ELF-1 (cell line): ENCODE results near the gene PKD1.

Experiments
- DNase-seq: peaks from one replicate; pipeline ENCODE4 v3.0.0-alpha.2; 2016; ENCODE audit warnings: low read depth, low spot score

PKD1 gene

DNA sequence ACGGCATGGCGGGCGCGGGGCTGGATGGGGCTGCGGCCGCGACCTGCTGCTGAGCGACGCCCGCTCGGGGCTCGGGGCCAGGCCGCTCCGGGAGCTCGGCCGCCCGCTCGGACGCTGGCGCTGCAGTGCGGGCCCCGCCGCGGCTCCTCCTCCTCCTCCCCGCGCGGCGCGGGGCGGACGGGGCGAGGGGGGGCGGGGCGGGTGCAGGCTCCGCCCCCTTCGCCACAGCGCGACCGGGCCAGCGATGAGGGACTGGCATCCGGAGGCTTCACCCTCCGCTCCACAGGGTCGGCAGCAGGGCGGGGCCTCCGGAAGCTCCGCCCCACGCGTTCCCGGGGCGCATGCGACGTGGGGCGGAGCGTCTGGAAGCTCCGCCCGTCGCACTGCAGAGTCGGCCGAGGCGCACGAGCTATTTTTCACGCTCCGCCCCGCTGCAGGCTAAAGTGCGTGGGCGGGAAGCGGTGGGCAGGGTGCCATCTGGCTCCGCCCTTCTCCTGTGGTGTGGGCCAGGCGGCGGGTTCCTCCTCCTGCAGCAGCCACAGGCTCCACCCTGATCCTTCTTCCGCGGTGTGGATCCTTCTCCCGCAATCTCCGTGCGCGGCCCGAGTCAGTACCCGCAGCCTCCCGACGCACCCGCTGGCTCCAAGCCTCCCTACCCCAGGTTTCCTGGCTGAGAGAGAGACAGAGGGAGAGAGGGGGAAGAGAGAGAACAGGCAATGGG, at the start of gene PKD1:
Gene PKD1 (minus strand): TSS at position 129 of the 721 bp plus-strand sequence. CDS start 209 bp downstream, outside the sequence.
- DNase-seq: peak; percentile 92

DNA sequence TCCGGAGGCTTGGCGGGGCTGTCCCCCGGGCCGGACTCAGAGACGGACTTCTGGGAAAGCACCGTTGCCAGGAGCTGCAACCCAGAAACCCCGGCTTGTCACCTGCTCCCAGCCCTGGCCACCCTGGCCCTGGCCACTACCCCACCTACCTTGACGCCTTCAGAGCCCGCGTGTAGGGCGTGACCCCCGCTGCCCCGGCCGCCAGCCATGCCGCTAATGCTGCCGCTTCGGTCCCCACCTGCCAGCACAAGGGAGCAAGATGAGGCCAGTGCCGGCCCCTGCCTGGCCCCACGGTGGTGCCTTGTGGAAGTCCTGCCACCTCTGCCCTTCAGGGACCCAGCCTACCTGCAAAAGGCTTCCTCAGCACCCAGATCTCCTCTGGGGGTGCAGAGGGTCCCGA, 49.3 kb upstream of the PKD1 start:
- no peak for DNase-seq

DNA sequence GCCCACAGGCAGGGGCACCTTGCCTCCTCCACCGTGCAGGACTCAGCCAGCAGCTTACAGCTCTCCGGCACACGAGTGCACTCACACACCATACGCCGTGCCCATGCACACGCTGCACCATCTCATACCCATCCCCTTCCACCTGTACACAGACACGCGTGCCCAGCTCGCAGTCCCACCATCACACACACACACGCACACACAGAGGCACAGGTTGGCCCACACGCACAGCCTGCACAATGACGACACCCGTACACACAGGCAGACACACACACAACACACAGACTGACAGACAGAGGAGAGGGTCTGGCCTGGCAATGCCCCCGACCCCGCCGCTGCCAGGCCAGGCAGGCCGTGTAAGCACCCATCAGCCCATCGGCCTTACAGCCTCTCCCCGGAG, 48.6 kb upstream of the PKD1 start:
- no peak for DNase-seq

DNA sequence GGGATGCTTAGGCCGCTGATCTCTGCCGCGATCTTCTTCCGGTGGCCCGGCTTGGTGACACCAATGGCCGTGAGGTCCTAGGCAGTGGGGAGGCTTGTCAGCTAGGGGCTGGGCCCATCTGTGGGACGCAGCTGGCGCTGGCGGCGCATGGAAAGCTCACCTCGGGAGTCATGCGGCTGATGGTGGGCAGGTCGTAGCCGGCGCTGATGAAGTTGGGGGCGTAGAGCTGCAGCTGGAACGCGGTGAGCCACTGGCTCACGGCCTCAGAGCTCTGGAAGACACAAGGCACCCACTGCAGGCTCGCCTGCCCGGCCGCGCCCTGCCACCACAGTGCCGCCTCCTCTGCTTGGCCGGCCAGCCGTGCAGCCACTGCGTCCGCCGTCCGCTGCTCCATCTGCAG, 48.0 kb upstream of the PKD1 start:
- no peak for DNase-seq

DNA sequence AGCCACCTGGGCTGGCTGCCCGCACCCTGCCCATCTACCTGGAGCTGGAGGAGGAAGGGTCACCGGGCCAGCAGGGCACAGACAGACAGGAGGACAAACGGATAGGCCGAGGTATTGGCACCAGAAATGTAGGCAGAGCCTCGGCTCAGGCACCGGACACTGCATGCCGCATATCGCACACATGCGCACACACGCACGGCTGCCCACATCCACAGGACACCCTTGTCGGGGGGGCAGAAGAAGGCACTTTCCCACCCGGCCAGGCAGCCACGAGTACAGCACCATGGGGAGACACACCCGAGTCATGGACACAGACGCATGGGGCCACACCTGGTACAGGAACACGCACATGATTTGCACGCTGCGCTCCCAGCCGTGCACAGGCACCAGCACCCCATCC, 46.3 kb upstream of the PKD1 start:
- DNase-seq: no peak

DNA sequence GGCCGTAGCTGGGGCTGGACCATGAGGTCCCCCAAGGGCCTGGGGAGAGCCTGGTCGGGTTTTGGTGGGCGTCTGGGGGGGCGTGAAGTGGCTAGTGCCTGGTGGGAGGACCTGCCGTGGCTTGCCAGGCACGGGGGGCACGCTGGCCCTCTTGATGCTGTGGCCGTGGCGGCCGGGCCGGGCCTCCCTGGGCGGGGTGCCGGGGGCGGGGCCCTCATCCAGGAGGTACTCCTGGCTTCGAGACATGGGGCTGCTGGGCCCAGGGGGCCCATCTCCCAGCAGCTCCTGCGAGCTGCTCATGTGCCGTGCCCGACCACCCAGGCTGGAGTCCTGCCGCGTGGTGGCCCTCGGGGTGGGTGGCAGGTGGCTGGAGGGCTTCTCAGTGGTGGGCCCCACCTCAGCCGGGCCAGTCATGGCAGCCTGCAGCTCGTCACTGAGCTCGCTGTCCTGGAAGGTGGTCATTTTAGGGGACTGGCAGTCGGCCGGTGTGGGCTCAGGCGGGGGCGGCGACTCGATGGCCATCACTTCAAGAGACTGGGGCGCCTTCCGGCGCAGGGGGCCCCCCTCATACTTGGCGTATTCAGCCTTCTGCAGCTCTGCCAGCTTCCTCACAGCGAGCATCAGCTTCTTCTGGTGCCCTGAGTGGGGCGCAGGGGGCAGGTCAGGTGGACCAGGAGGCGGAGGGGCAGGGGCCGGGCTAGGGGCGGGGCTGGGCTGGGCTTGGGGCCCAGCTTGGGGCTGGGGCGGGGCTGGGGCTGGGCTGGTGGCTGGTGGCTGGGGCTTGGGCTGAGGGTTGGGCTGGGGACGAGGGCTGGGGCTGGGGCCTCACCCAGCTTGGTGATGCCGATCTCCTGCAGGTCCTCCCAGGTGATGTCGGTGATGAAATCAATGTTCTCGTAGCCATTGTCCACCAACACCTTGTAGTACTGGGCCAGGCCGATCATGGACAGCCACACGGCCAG, 45.5 kb upstream of the PKD1 start:
- DNase-seq: no peak

DNA sequence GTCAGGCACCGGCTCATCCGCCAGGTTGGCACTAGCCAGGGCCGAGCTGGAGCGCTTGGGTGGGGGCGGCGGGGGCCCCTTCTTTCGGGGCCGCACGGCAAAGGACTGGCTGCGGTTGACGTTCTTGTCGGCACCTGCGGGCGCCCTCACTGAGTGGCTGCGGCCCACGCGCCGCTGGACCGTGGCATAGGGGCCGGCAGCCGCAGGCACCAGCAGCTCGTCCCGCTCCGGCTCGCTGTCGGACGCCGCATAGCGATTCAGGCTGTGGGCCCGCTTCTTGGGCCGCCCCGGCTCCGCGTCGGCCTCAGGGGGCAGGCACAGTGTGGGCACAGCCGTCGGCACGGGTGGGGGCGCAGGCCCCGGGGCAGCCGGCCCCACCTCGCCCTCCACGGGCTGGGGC, 44.8 kb upstream of the PKD1 start:
- no peak for DNase-seq

DNA sequence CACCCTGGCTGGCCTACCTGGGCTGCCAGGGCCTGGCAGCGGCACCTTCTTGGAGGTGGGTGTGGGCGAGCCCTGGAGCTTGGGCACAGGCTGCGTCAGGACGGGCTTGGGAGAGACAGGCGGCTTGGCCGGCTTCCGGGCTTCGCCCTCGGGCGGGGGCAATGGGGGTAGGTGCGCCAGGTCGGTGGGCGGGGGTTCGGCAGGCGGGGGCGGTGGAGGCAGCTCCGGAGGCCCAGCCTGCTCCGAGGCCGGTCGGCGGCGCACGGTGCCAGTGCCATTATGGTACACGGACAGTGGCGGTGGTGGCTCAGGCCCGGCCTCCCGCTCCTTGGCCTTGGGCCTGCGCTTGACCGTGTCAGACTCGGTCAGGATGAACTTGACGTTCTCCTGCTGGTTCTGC, 43.9 kb upstream of the PKD1 start:
- no peak for DNase-seq

DNA sequence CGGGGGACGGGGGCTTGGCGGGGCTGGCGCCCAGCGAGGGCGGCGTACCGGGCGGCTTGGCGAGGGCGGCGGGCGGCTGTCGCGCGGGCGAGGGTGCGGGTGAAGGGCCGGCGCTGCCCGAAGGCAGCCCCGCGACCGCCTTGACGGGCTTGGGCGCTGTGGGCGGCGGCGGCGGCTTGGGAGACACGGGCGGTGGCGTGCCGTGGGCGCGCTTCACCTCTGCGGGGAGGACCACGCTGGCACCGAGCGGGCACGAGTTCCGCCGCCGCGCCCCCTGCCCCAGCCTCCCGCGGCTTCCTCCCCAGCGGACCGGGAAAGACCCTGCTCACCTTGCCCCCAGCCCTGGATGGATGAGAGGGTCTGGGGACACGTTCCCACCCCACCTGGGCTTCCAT, 43.4 kb upstream of the PKD1 start:
- DNase-seq: no peak

DNA sequence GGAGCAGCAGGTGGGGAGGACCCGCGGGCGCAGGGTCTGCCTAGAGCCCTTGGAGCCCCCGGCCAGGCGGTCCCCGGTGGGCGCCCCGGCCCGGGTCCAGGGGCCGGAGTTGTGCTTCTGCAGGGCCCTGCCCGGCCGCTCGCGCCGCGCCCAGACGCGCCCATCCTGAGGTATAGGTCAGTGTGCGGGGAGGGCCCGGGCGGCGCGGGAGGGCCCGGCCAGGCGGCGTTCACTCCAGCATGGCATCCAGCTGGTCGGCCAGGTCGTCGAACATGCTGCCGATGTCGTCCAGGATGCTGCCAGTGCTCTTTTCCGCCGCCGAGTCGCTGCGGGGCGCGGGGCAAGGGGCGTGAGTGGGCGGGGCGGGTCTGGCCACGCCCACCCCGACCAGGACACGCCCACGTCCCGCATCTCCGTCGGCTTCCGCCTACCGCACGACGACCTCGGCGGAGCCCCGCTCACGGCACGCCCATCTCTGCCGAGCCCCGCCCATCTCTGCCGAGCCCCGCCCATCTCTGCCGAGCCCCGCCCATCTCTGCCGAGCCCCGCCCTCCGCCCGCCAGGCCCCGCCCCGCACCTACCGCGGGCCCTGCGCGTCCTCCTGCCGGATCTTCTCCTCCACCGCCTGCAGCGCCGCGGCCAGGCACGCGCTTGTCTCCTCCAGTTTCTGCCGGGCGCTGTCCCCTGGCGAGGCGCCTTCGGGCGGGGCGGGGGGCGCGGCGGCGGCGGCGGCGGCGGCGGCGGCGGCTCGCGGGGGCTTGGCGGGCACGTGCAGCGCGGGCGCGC, 42.8 kb upstream of the PKD1 start:
- peak; percentile 82 for DNase-seq

DNA sequence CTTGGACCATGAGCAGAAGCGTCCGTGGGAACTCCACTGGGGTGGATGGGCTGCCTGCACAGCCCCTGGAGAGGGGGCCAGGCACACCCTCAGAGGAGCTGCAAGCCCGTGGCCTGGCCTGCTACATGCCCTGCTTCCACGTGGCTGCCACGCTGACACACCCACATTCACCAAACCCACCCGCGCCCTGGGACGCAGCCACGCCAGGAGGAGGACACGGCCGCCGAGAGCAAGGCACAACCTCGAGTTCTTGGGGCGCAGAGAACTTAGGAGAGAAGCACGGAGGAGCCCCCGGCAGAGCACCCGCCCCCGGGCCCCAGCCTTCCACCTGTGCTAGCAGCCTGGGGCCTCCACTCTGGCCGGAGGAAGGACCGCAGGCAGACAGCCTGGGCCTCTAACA, 41.9 kb upstream of the PKD1 start:
- DNase-seq: no peak

DNA sequence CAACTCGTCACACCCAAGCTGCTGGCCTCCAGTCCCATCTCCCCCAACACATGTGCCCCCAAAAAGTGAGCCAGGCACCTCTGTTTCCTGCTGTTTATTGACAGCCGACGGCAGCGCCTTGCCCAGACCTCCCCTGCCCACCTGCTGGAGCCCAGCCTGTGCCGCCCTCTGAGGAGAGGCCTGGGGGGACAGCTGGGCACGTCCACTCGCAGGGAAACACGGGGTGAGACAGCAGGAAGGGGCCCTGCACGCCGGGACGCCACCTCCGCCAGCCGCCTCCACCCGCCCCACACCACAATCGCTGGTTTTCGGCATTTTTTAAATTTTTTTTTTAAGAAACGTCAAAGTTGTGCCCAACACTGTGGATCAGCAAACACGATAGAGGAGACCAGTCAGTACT, 41.4 kb upstream of the PKD1 start:
- DNase-seq: no peak

DNA sequence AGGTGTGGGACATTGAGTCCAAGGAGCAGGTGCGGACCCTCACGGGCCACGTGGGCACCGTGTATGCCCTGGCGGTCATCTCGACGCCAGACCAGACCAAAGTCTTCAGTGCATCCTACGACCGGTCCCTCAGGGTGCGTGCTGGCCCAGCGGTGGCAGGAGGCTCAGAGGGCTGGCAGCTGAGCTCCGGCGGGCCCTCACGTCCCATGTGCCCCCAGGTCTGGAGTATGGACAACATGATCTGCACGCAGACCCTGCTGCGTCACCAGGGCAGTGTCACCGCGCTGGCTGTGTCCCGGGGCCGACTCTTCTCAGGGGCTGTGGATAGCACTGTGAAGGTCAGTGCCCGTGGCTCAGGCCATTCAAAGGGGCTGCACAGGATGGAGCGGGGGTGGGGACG, 40.3 kb upstream of the PKD1 start:
- DNase-seq: no peak

DNA sequence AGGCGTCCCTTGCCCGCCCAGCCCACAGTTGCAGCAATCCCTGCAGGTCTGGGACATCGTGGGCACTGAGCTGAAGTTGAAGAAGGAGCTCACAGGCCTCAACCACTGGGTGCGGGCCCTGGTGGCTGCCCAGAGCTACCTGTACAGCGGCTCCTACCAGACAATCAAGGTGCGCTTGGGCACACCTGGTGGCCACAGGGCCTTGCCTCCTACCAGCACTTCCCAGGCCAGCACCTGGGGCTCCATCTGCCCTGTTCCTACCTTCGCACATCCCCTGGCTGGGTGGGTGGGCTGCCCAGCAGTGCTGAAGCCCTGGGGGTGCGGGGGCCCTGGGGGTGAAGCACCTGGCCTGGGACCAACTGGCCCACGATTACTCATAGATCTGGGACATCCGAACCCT, 39.8 kb upstream of the PKD1 start:
- DNase-seq: no peak

DNA sequence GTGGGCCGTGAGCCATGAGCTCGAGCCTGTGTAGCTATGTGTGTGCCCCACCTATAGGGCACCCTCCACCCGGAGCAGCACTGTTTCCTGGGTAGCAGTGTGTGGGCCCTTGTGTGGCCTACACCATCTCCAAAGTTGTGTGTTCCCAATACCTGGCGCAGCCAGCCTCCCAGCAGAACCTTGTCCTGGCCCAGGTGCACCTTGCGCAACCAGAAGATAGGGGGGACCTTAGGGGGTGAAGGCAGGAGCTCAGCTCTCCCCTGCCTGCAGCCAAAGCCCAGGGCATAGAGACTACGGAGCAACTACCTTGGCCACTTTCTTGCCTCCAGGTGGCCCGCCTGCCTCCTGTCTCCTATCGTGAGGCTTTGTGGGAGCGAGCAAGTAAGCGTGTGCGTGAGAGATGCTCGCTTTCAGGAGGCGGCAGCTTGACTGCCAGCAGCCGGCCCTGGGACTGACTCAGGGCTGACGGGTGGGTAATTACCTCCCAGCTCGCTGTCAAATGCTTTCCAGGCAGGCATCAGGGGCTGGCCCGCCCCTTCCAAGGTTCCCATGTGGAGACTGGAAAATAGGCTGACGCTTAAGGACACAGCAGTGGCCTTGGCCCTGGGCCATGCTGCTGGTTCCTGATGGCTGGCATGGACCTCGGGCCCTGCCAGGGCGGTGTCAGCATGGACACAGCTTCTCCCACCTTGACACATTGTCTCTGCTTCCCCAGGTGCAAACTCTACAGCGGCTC, 38.9 kb upstream of the PKD1 start:
- DNase-seq: no peak

DNA sequence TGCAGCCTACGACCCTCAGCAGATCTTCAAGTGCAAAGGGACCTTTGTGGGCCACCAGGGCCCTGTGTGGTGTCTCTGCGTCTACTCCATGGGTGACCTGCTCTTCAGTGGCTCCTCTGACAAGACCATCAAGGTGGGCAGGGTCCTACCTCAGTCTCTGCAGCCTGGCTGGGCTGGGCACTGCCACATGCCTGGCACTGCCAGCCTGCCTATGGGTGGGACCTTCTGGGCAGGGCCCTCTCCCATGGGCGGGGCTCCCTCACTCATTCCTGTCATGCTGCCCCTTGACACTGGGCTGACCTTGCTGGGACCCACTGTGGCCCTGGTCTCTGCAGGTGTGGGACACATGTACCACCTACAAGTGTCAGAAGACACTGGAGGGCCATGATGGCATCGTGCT, 38.2 kb upstream of the PKD1 start:
- no peak for DNase-seq

DNA sequence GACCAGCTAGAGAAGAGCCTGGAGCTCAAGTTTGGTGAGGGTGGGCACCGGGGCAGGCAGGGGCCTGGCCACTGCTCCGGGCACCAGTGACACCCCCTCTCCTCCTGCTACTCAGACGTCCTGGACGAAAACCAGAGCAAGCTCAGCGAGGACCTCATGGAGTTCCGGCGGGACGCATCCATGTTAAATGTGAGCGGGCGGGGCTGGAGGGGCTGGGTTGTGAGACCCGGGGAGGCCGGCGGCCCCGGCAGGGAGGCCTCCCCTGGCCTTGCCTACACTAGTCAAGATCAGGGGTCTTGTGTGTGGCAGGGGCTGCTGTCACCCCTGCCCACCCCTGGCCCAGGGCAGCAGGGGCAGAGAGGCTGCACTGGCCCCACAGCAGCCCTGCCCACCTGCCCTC, 37.7 kb upstream of the PKD1 start:
- no peak for DNase-seq

DNA sequence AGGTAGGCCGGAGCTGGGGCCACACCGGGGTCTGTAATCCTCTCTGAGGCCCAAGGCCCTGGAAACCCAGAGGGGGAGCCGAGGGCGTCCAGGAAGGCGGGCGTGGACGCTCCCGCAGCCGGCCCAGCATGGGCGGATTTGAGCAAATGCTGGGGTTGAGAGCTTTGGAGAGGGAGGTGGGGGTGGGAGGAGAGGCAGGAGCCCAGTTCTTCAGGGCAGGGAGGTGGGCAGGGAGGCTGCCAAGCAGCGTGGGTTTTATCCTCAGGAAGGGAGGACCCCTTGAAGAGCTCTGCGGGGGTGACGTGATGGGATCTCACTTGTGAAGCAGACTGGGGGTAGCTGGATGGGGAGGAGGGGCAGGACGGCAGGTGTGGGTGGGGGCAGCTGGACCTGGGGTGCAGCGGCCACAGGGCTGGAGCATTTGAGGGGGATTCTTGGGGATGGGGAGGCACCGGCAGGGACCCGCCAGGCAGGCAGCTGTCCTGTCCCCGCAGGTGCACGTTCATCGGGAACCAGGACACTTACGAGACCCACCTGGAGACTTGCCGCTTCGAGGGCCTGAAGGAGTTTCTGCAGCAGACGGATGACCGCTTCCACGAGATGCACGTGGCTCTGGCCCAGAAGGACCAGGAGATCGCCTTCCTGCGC, 37.1 kb upstream of the PKD1 start:
- no peak for DNase-seq

DNA sequence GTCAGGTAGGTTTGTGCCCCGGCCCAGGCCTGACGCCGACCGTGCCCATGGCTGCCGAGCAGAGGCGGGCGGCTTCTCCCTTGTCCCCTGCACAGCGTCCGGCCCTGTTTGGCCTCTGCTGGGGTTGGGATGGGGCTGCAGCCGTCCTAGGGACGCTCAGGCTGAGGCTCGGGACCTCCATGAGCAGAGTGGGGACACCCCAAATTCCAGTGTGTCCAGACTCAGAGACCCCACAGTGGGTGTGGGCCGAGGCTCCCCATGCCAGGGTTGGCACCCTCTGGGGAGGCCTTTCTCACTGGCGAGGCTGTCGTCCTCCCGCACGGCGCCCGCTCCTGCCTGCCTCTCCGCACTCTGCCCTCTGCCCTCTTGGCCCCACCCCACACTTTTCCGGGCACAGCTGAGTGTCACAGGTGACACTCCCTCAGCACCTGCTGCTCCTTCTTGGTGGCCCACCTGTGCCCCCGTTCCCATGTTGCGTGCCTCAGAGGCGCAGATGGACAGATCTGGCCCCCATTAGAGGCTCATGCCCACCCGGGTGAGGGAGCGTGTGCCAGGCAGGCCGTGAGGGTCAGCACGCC, 36.0 kb upstream of the PKD1 start:
- no peak for DNase-seq

DNA sequence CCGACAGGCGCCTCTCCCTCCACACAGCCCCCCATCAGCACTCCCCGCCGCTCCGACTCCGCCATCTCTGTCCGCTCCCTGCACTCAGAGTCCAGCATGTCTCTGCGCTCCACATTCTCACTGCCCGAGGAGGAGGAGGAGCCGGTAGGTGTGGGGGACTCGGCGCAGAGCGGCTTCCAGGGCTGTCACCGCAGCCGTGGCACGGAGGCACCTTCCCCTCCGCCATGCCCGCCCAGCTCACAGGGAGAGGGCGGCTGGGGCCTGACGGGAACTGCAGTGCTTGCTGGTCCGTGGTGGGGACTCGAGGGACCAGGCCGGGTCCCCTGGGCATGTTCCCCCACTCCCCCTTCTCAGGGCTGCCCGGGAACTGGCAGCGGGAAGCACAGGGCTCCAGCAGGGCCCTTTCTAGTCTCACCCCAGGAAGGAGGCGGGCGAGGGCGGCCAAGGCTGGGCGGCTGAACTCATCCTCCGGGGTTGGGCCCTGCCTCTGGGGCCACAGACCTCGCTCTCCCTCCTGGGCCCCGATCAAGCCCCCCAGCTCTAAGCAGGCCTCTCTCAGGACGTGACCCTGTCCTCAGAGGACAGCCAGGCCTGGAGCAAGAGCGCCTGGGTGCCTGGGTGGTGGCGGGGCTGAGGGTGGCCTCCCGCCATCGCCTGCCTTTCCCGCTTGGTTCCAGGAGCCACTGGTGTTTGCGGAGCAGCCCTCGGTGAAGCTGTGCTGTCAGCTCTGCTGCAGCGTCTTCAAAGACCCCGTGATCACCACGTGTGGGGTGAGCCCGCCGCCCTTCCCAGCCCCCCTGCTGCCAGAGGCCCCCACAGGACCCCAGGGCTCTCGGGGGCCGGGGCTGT, 35.1 kb upstream of the PKD1 start:
- no peak for DNase-seq
